ENCODE measurements around the gene PDE9A. TPM values are rescaled to one million over a fixed set of nuclear protein-coding genes. Genes with fewer than 3 reads are reported as not detected.

PDE9A gene
- total RNA-seq, 1 experiment from 2014 or later = 31.9 TPM

DNA sequence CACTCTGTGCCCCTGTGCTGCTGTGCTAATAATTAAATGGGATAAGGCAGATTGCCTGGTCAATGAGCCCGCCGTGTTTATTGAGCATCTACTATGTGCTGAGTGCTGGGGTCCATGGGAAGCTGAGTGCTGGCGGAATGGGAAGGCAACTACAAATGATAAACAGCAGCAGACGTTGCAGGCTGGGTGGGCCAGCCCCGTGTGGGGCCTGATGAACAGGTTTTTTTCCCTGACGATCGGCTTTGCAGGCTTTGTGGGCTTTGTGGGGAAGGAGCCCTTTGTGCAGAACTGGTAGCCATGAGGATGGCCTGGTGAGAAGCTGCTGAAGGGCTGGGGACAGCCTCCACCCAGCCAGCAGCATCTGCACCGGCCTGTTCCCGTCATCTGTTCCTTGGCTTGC, 3.5 kb downstream of the PDE9A start:
- no peak overlapping the region for H2BK120ac ChIP-seq (ENCODE audit: low read depth, low read length, poor library complexity, severe bottlenecking)
- no peak overlapping the region for H2AK5ac ChIP-seq (ENCODE audit: insufficient read length, low read length)
- H3T11ph ChIP-seq (ENCODE audit: low read length) = no peak overlapping the region
- no peak overlapping the region for H3K4ac ChIP-seq (ENCODE audit: low read depth, low read length)
- H4K20me1 ChIP-seq (ENCODE audit: control insufficient read depth, insufficient read depth, insufficient read length) = no peaks in the 10 kb centered on the region
- no peak overlapping the region for H2BK5ac ChIP-seq (ENCODE audit: insufficient read length, low read length)
- H2AFZ ChIP-seq (ENCODE audit: low read length) = no peak overlapping the region
- DNase-seq = no peak
- H2BK12ac ChIP-seq (ENCODE audit: insufficient read length, low read depth, low read length) = no peak overlapping the region
- H3K23me2 ChIP-seq (ENCODE audit: insufficient read length, low read depth, low read length, poor library complexity, severe bottlenecking) = peaks cover 14% of the 10 kb centered on the region
- H3K14ac ChIP-seq (ENCODE audit: insufficient read depth, low read length) = no peak overlapping the region
- Mint-ChIP-seq H3K27me3 (ENCODE audit: low read depth) (peaks cover 4% of the 10 kb centered on the region; the same call in 1 of the 2 replicates), H3K4me3 (peak overlapping the region in 1 of 2 experiments; percentile 22; a peak in 2 of 5 replicates), H3K4me1 (peaks cover 43 to 45% of the 10 kb centered on the region in 2 experiments), H3K36me3 (ENCODE audit: insufficient read depth in 1 of 3, low read depth in 3 of 3) (peaks cover 8 to 11% (median 9%) of the 10 kb centered on the region in 3 experiments; a peak in 6 of 7 replicates), H3K9me3 (no peaks in the 10 kb centered on the region; a peak in 1 of 5 replicates), H3K27ac (peak overlapping the region in 1 of 3 experiments; percentile 44; a peak in 1 of 7 replicates)
- H3K27ac ChIP-seq (ENCODE audit: insufficient read length, low read depth, low read length) = no peak overlapping the region
- no CpG with 5 or more reads among the region's 9 CpGs for WGBS (ENCODE audit: extremely low coverage, insufficient read length, low lambda C conversion rate)
- no peak overlapping the region for H3K18ac ChIP-seq (ENCODE audit: insufficient read length, low read depth, low read length)
- H3K27me3 ChIP-seq (ENCODE audit: insufficient read depth, low read length) = no peaks in the 10 kb centered on the region
- H3K79me1 ChIP-seq (ENCODE audit: insufficient read depth, low read depth, low read length, poor library complexity, severe bottlenecking) = no peaks in the 10 kb centered on the region
- no peak overlapping the region for H3K56ac ChIP-seq (ENCODE audit: insufficient read length, low read depth, low read length)
- H3K79me2 ChIP-seq (ENCODE audit: insufficient read depth, low read length) = peaks cover 26% of the 10 kb centered on the region; the same call in 1 of the 2 replicates
- no peak overlapping the region for H2BK20ac ChIP-seq (ENCODE audit: low read depth, low read length, poor library complexity, severe bottlenecking)
- H4K5ac ChIP-seq (ENCODE audit: insufficient read length, low read depth, low read length) = no peak overlapping the region
- no peak overlapping the region for H3K4me2 ChIP-seq (ENCODE audit: insufficient read depth, insufficient read length, low read length)
- no peak overlapping the region for H3K9ac ChIP-seq (ENCODE audit: extremely low read depth, insufficient read length, low read length)
- no peak overlapping the region for H3K23ac ChIP-seq (ENCODE audit: insufficient read length, low read depth, low read length)
- H4K91ac ChIP-seq (ENCODE audit: insufficient read length, low read depth, low read length) = no peak overlapping the region
- H4K8ac ChIP-seq (replicated peaks; ENCODE audit: insufficient read length, low read depth, low read length) = no peak overlapping the region
- H3K4me1 ChIP-seq (ENCODE audit: insufficient read depth, low read length) = peaks cover 10% of the 10 kb centered on the region; the same call in 1 of the 2 replicates
- no peaks in the 10 kb centered on the region for H3K9me3 ChIP-seq (ENCODE audit: control insufficient read depth, low read depth, low read length)
- no peak overlapping the region for H2BK15ac ChIP-seq (ENCODE audit: low read depth, low read length)
- TF ChIP-seq, protein P1, sequence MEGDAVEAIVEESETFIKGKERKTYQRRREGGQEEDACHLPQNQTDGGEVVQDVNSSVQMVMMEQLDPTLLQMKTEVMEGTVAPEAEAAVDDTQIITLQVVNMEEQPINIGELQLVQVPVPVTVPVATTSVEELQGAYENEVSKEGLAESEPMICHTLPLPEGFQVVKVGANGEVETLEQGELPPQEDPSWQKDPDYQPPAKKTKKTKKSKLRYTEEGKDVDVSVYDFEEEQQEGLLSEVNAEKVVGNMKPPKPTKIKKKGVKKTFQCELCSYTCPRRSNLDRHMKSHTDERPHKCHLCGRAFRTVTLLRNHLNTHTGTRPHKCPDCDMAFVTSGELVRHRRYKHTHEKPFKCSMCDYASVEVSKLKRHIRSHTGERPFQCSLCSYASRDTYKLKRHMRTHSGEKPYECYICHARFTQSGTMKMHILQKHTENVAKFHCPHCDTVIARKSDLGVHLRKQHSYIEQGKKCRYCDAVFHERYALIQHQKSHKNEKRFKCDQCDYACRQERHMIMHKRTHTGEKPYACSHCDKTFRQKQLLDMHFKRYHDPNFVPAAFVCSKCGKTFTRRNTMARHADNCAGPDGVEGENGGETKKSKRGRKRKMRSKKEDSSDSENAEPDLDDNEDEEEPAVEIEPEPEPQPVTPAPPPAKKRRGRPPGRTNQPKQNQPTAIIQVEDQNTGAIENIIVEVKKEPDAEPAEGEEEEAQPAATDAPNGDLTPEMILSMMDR (conservative IDR thresholded peaks at IDR 0.05) = no peak
